Liver (tissue), 9 donors: ENCODE results near the gene IRF6. TPM values are rescaled to one million over a fixed set of nuclear protein-coding genes. Genes with fewer than 3 reads are reported as not detected.

Source experiments
- DNase-seq: peaks from one replicate; pipeline ENCODE4 v3.0.0-alpha.2; 2017; ENCODE audit warnings: low spot score
- H3K27ac ChIP-seq, 2 donors: one replicate each; pipeline ENCODE4 v1.7.0; 2013; ENCODE audit warnings: inconsistent platforms in 2 of 2, low read length in 2 of 2, control low read depth in 1 of 2, low read depth in 1 of 2, mild to moderate bottlenecking in 1 of 2
- H3K27me3 ChIP-seq, 4 donors: one replicate each; pipeline versions ENCODE4 v1.6.1 to v1.7.0; 2013; ENCODE audit warnings: low read length in 3 of 4, inconsistent platforms in 1 of 4, mild to moderate bottlenecking in 1 of 4, moderate library complexity in 1 of 4; ENCODE audit not compliant: control insufficient read depth in 4 of 4, insufficient read depth in 4 of 4
- H3K36me3 ChIP-seq, 4 donors: one replicate each; pipeline versions ENCODE4 v1.6.1 to v1.7.0; 2013; ENCODE audit warnings: low read length in 3 of 4, mild to moderate bottlenecking in 3 of 4, low read depth in 1 of 4, moderate library complexity in 1 of 4; ENCODE audit not compliant: control insufficient read depth in 4 of 4, insufficient read depth in 3 of 4
- H3K4me1 ChIP-seq, 4 donors: one replicate each; pipeline versions ENCODE4 v1.6.1 to v1.7.0; 2013; ENCODE audit warnings: low read length in 3 of 4, mild to moderate bottlenecking in 3 of 4, moderate library complexity in 1 of 4; ENCODE audit not compliant: control insufficient read depth in 4 of 4, insufficient read depth in 4 of 4
- H3K4me3 ChIP-seq, 3 donors: one replicate each; pipeline versions ENCODE4 v1.6.1 to v1.7.0; 2013; ENCODE audit warnings: low read length in 3 of 3, control low read depth in 1 of 3, low read depth in 1 of 3, mild to moderate bottlenecking in 1 of 3
- H3K9ac ChIP-seq, 2 donors: one replicate each; pipeline ENCODE4 v1.7.0; 2013; ENCODE audit warnings: low read length in 2 of 2, mild to moderate bottlenecking in 2 of 2, moderate library complexity in 2 of 2, control low read depth in 1 of 2, low read depth in 1 of 2
- H3K9me3 ChIP-seq, 4 donors: one replicate each; pipeline versions ENCODE4 v1.6.1 to v1.7.0; 2013; ENCODE audit warnings: low read length in 3 of 4; ENCODE audit not compliant: control insufficient read depth in 4 of 4
- EGR1 ChIP-seq, 2 donors: IDR thresholded peaks; 2 replicates each; pipeline ENCODE4 v1.6.1; 2016 to 2018; ENCODE audit warnings: antibody characterized with exemption in 2 of 2, low read depth in 2 of 2
- FOXA1 ChIP-seq: IDR thresholded peaks from 2 replicates; pipeline ENCODE4 v1.6.1; 2016; ENCODE audit warnings: antibody characterized with exemption
- FOXA2 ChIP-seq: IDR thresholded peaks from 2 replicates; pipeline ENCODE4 v1.6.1; 2016; ENCODE audit warnings: antibody characterized with exemption
- GABPA ChIP-seq, 2 donors: IDR thresholded peaks in 1 of 2; conservative IDR thresholded peaks in 1 of 2; 2 replicates each; pipeline ENCODE4 v1.6.1; 2016; ENCODE audit warnings: antibody characterized with exemption in 2 of 2, mild to moderate bottlenecking in 1 of 2, moderate library complexity in 1 of 2
- HNF4A ChIP-seq, 2 donors: conservative IDR thresholded peaks; 2 replicates each; pipeline ENCODE4 v1.6.1; 2016; ENCODE audit warnings: antibody characterized with exemption in 2 of 2, mild to moderate bottlenecking in 2 of 2
- HNF4G ChIP-seq: IDR thresholded peaks from 2 replicates; pipeline ENCODE4 v1.6.1; 2016; ENCODE audit warnings: antibody characterized with exemption
- JUND ChIP-seq, 2 donors: IDR thresholded peaks; 2 replicates each; pipeline ENCODE4 v1.6.1; 2016; ENCODE audit warnings: antibody characterized with exemption in 2 of 2
- NR2F2 ChIP-seq: IDR thresholded peaks from 2 replicates; pipeline ENCODE4 v1.6.1; 2016; ENCODE audit warnings: antibody characterized with exemption
- RAD21 ChIP-seq, 2 donors: IDR thresholded peaks; 2 replicates each; pipeline ENCODE4 v1.6.1; 2016; ENCODE audit warnings: antibody characterized with exemption in 2 of 2, mild to moderate bottlenecking in 2 of 2
- RXRA ChIP-seq, 2 donors: IDR thresholded peaks; 2 replicates each; pipeline ENCODE4 v1.6.1; 2017 to 2018; ENCODE audit warnings: antibody characterized with exemption in 2 of 2, mild to moderate bottlenecking in 1 of 2
- SP1 ChIP-seq: IDR thresholded peaks from 2 replicates; pipeline ENCODE4 v1.6.1; 2018; ENCODE audit warnings: antibody characterized with exemption, mild to moderate bottlenecking
- TAF1 ChIP-seq: conservative IDR thresholded peaks from 2 replicates; pipeline ENCODE4 v1.6.1; 2016; ENCODE audit warnings: antibody characterized with exemption, mild to moderate bottlenecking
- YY1 ChIP-seq: IDR thresholded peaks from 2 replicates; pipeline ENCODE4 v1.6.1; 2016; ENCODE audit warnings: antibody characterized with exemption, mild to moderate bottlenecking
- WGBS: extraction: QIAGEN DNeasy Blood & Tissue Kit; methylation state at CpG from one replicate; pipeline ENCODE4 v1.1.7; 2013; 5-methylcytosine and 5-hydroxymethylcytosine counted together
- polyA plus RNA-seq, 2 donors: library from polyadenylated mRNA; stranded (reverse) in 1 of 2; unstranded in 1 of 2; fragments of 200-250 nt in 1 of 2; fragments of >200 nt in 1 of 2; fragmentation: Nextera tagmentation in 1 of 2; extraction: Ambion mirVana in 1 of 2; gene quantifications; one replicate each; pipeline versions ENCODE4 v1.2.1 to v1.2.3, GENCODE V29; 2013 to 2015
- total RNA-seq, 2 donors: library from RNA; depleted of rRNA; stranded (reverse); fragments of >200 nt; gene quantifications; one replicate each; pipeline ENCODE4 v1.2.3, GENCODE V29; 2014
- TF ChIP-seq, protein P1 (sequence below): IDR thresholded peaks from 2 replicates; pipeline ENCODE4 v1.6.1; 2016; ENCODE audit warnings: antibody characterized with exemption
- TF ChIP-seq, protein P2 (sequence below): IDR thresholded peaks from 2 replicates; pipeline ENCODE4 v1.6.1; 2016; ENCODE audit warnings: antibody characterized with exemption
- TF ChIP-seq, protein P3 (sequence below): IDR thresholded peaks from 2 replicates; pipeline ENCODE4 v1.6.1; 2016; ENCODE audit warnings: antibody characterized with exemption
- donor health status: healthy.
- donor health status: healthy.
- donor health status: healthy.
- donor health status: healthy.
- donor health status: healthy.

IRF6 gene
- total and polyA plus RNA-seq, 4 donors: 0.51 to 29.3 (median 14.3) TPM

DNA sequence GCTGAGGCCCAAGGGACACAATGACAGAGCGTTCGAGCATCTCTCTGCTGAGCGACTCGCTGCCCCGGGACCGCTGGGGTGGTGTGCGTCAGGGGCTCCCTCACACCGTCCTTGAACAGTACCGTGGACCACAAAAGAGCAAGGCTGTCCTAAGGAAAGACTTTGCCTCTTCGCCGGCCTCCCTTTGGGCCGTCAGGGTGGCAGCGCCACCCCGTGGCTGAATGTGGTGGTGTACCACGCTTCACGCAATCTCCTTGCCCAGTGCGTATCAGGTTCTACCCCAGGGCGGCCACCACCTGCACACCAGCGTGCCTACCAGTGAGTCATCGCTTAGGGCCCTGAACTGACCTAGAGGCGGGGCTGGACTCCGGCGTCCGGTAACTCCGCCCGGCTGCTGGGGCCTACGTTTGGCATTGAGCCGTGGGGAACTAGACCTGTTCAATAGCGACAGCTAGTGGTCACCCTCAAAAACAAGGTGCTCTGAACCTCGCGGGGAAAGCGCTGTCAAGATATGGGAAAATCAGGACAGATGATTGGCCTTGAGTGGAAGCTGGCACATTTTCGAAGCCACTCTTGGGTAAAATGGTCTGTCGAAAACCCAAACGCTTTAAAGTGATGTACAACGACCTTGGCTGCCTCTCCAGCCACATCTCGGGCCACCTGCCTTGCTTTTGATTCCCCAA, 58.2 kb downstream of the IRF6 start (continued):
- TF ChIP-seq, protein P1, sequence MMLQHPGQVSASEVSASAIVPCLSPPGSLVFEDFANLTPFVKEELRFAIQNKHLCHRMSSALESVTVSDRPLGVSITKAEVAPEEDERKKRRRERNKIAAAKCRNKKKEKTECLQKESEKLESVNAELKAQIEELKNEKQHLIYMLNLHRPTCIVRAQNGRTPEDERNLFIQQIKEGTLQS: peak; percentile 98
- peak; percentile 65 for TF ChIP-seq FOXA2
- TF ChIP-seq YY1: peak; percentile 78
- TF ChIP-seq RXRA (IDR thresholded peaks at IDR 0.05): peak; percentile 94 to 95
- TF ChIP-seq EGR1 (IDR thresholded peaks at IDR 0.05; ENCODE audit: low read depth in 2 of 2): peak in 1 of 2 donors; percentile 33

DNA sequence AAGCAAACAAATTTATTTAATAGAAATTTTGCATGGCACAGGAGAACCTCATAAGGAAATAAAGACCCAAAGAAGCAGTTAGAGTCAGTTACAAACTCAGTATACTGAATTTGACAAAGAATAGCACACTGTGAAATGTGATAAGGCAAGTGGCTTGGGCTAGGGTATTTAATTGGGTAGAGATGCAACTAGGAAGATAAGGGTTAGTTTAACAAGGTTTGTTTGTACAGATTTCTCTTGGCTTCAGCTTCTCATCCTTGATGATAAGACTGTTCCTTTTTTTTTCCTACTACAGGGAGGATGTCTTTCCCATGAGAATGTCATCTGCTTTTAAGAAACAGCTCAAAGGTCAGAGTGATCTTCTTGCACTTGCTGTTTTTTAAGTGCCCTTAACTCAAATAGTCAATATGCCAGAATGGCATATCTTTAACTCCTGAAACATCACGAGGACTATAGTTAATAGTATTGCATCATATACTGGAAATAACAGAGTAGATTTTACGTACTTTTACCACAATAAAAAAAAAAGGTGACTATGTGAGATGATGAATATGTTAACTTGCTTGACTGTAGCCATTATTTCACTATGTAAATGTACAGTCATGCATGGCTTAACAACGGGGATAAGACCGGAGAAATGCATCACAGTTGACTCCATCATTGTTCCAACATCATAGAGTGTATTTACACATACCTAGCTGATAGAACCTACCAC, 59.3 kb downstream of the IRF6 start:
- no peaks in the 10 kb centered on the region for H3K9me3 ChIP-seq
- H3K36me3 ChIP-seq: no peaks in the 10 kb centered on the region
- no peaks in the 10 kb centered on the region for H3K27me3 ChIP-seq
- peaks cover 3 to 33% (median 25%) of the 10 kb centered on the region in 4 donors for H3K4me1 ChIP-seq
- no peak for DNase-seq
- H3K4me3 ChIP-seq: no peak overlapping the region
- TF ChIP-seq EGR1 (IDR thresholded peaks at IDR 0.05; ENCODE audit: low read depth in 2 of 2): no peak
- TF ChIP-seq NR2F2: no peak
- no peak for TF ChIP-seq FOXA2
- TF ChIP-seq, protein P1: no peak
- TF ChIP-seq RAD21 (IDR thresholded peaks at IDR 0.05): no peak
- TF ChIP-seq JUND (IDR thresholded peaks at IDR 0.05): no peak
- TF ChIP-seq TAF1: no peak
- 74% methylated on average over 4 of the region's 4 CpGs for WGBS
- H3K9ac ChIP-seq: no peak overlapping the region
- H3K27ac ChIP-seq: no peak overlapping the region

DNA sequence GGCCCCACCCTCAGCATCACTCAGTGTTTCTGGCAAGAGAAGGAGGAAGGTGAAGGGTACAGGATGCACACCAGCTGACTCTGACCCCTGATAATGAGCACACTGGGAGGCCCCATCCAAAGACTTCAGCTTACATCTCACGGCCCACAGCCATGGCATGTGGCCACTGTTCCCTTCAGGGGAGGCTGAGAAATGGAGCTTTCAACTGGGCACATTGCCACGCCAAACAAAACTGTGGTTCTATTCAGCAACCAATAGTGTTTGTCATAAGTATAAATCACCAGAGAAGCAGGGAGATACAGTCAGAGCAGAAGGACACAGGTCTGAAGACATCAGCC, 62.8 kb downstream of the IRF6 start:
- no peaks in the 10 kb centered on the region for H3K9me3 ChIP-seq
- 38% methylated on average over 2 of the region's 2 CpGs for WGBS
- peak overlapping the region in 1 of 2 donors; percentile 26 for H3K9ac ChIP-seq
- peaks cover 3 to 38% (median 29%) of the 10 kb centered on the region in 4 donors for H3K4me1 ChIP-seq
- H3K4me3 ChIP-seq: no peak overlapping the region
- TF ChIP-seq RAD21 (IDR thresholded peaks at IDR 0.05) (peak in 1 of 2 donors; percentile 23), RXRA (IDR thresholded peaks at IDR 0.05) (peak in 1 of 2 donors; percentile 21), HNF4A (conservative IDR thresholded peaks at IDR 0.05) (peak in 1 of 2 donors; percentile 16), FOXA2 (no peak), YY1 (peak; percentile 51)
- no peaks in the 10 kb centered on the region for H3K27me3 ChIP-seq
- H3K36me3 ChIP-seq: peaks cover 0 to 7% (median 2%) of the 10 kb centered on the region in 4 donors
- H3K27ac ChIP-seq: peak overlapping the region; percentile 77 to 78
- no peak for DNase-seq

DNA sequence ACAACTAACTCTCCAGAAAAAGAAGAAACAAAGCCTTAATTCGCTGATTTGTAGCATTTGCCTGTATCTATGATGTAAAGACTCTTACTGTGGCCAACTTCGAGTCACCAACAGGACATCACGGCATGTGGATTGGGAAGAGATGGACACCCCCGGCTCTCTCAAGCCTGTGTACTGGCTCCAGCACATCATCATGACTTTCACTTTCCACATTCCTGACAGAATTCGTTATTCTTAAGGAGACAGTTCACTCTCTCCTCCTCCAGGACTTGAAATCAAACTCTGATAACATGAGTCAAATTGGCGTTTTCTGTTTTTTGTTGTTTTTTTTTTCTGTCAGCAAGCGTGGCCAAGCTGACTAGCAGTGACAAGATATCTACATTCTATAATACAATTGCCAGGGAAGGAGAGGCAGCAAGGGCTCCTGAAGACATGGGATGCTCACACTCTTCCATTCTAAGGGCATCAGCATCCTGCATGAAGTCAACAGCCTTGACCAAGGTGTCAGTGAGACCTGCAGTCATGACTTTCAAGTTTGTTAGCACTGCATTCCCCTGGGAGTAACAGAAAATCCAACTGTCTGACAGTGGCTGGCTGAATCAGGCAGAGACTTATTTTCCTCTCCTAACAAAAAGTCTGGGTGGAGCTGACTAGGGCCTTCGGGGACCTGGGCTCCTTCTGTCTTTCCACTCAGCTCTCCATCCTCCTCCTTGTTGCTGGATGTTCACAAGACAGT, 63.4 kb downstream of the IRF6 start:
- H3K36me3 ChIP-seq: peaks cover 0 to 7% (median 2%) of the 10 kb centered on the region in 4 donors
- peaks cover 3 to 35% (median 27%) of the 10 kb centered on the region in 4 donors for H3K4me1 ChIP-seq
- H3K4me3 ChIP-seq: no peak overlapping the region
- peak overlapping the region in 1 of 2 donors; percentile 59 for H3K9ac ChIP-seq
- H3K9me3 ChIP-seq: no peaks in the 10 kb centered on the region
- H3K27ac ChIP-seq: peak overlapping the region; percentile 77 to 78
- WGBS: 39% methylated on average over 8 of the region's 8 CpGs
- H3K27me3 ChIP-seq: no peaks in the 10 kb centered on the region
- no peak for DNase-seq
- TF ChIP-seq GABPA (IDR thresholded peaks at IDR 0.05 in 1 of 2, conservative IDR thresholded peaks at IDR 0.05 in 1 of 2) (no peak), JUND (IDR thresholded peaks at IDR 0.05) (no peak), SP1 (no peak), HNF4G (no peak), RXRA (IDR thresholded peaks at IDR 0.05) (no peak), NR2F2 (no peak), RAD21 (IDR thresholded peaks at IDR 0.05) (no peak), TAF1 (no peak), FOXA2 (no peak), FOXA1 (no peak), EGR1 (IDR thresholded peaks at IDR 0.05; ENCODE audit: low read depth in 2 of 2) (no peak)
- TF ChIP-seq, protein P2, sequence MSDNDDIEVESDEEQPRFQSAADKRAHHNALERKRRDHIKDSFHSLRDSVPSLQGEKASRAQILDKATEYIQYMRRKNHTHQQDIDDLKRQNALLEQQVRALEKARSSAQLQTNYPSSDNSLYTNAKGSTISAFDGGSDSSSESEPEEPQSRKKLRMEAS: no peak
- TF ChIP-seq, protein P3, sequence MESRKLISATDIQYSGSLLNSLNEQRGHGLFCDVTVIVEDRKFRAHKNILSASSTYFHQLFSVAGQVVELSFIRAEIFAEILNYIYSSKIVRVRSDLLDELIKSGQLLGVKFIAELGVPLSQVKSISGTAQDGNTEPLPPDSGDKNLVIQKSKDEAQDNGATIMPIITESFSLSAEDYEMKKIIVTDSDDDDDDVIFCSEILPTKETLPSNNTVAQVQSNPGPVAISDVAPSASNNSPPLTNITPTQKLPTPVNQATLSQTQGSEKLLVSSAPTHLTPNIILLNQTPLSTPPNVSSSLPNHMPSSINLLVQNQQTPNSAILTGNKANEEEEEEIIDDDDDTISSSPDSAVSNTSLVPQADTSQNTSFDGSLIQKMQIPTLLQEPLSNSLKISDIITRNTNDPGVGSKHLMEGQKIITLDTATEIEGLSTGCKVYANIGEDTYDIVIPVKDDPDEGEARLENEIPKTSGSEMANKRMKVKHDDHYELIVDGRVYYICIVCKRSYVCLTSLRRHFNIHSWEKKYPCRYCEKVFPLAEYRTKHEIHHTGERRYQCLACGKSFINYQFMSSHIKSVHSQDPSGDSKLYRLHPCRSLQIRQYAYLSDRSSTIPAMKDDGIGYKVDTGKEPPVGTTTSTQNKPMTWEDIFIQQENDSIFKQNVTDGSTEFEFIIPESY: no peak
